Epithelial cell of proximal tubule (primary cell): ENCODE data around the gene LRRC61. TPM values are rescaled to one million over a fixed set of nuclear protein-coding genes. Genes with fewer than 3 reads are reported as not detected.

Experiments used
- DNase-seq: peaks from one replicate; pipeline ENCODE4 v3.0.0-alpha.2; 2011; ENCODE audit warnings: low read depth
- H3K4me3 ChIP-seq: 2 replicates; pipeline ENCODE4 v1.5.1; 2011; ENCODE audit warnings: low read depth, mild to moderate bottlenecking, low read length
- CTCF ChIP-seq: conservative IDR thresholded peaks from 2 replicates; pipeline ENCODE4 v1.5.1; 2012; ENCODE audit warnings: low read depth, mild to moderate bottlenecking, low read length
- total RNA-seq: library from RNA; depleted of rRNA; stranded (reverse); fragments of >200 nt; gene quantifications from 2 replicates; pipeline ENCODE4 v1.2.3, GENCODE V29; 2015

LRRC61 gene
- total RNA-seq, 1 donor from 2014 or later, result 60.3 TPM

- H3K4me3 ChIP-seq, result no peak overlapping the region
- no peak for TF ChIP-seq CTCF
- no peak for DNase-seq
Measured at GRCh38 chr7:150345012-150345411, 21.9 kb downstream of the LRRC61 start.

- DNase-seq, result no peak
- TF ChIP-seq CTCF, result no peak
Measured at GRCh38 chr7:150346922-150347321, 23.8 kb downstream of the LRRC61 start.

GRCh38 chr7:150351587-150352194, 28.5 kb downstream of the LRRC61 start:
- no peak for DNase-seq
- no peak for TF ChIP-seq CTCF
- no peak overlapping the region for H3K4me3 ChIP-seq

More at GRCh38 chr7:150346922-150347321, 23.8 kb downstream of the LRRC61 start:
- no peak overlapping the region for H3K4me3 ChIP-seq

- no peak for TF ChIP-seq CTCF
Measured at GRCh38 chr7:150355666-150356059, 32.5 kb downstream of the LRRC61 start.

GRCh38 chr7:150356265-150356897, 33.2 kb downstream of the LRRC61 start:
- H3K4me3 ChIP-seq, result no peak overlapping the region
- peak; percentile 79 for TF ChIP-seq CTCF
- DNase-seq, result no peak

More at GRCh38 chr7:150355666-150356059, 32.5 kb downstream of the LRRC61 start:
- DNase-seq, result no peak
- no peak overlapping the region for H3K4me3 ChIP-seq

- no peak for TF ChIP-seq CTCF
- DNase-seq, result no peak
- no peak overlapping the region for H3K4me3 ChIP-seq
Measured at GRCh38 chr7:150357270-150357669, 34.1 kb downstream of the LRRC61 start.
